IMR-90 (cell line): ENCODE measurements around the gene C20orf202. TPM values are rescaled to one million over a fixed set of nuclear protein-coding genes. Genes with fewer than 3 reads are reported as not detected.

Experiments
- ATAC-seq: fragments of 200-7000 bp; cut with Tn5 transposase; 2 replicates; pipeline ENCODE4 v1.9.1; 2020; ENCODE audit warnings: low read depth, mild to moderate bottlenecking, moderate library complexity
- BruUV-seq: library from RNA; stranded (reverse); fragments of 400-500 nt; replicated peaks from 2 replicates; lab custom pipeline; 2021; lab: Mats Ljungman, UMichigan
- CTCF ChIA-PET: fragments of 300-600 bp; formaldehyde crosslinking; extraction: SDS; loops from one replicate; lab custom pipeline; 2021; ENCODE audit warnings: antibody characterized with exemption; lab: Yijun Ruan, JAX
- POLR2A ChIA-PET: fragments of 300-600 bp; sonication (Branson Sonifier 250); formaldehyde crosslinking; loops from one replicate; lab custom pipeline; 2022; ENCODE audit warnings: antibody characterized with exemption; ENCODE audit not compliant: unreplicated experiment; lab: Charles Lee
- DNase-seq: peaks from one replicate; pipeline ENCODE4 v3.0.0; 2013
- H2AFZ ChIP-seq: replicated peaks from 2 replicates; pipeline ENCODE3; 2013; ENCODE audit warnings: low read length, mild to moderate bottlenecking; ENCODE audit not compliant: poor library complexity
- H2AK5ac ChIP-seq: 2 replicates; pipeline ENCODE4 v1.6.1; 2013; ENCODE audit warnings: low read depth, low read length, inconsistent platforms
- H2AK9ac ChIP-seq: replicated peaks from 2 replicates; pipeline ENCODE3; 2013; ENCODE audit warnings: mild to moderate bottlenecking, low read depth, low read length, moderate library complexity; ENCODE audit not compliant: poor library complexity
- H2BK120ac ChIP-seq: 2 replicates; pipeline ENCODE4 v1.6.1; 2013; ENCODE audit warnings: low read depth, low read length, inconsistent platforms
- H2BK15ac ChIP-seq: 3 replicates; pipeline ENCODE4 v1.6.1; 2013; ENCODE audit warnings: low read depth, low read length, inconsistent platforms
- H2BK20ac ChIP-seq: 2 replicates; pipeline ENCODE4 v1.6.1; 2013; ENCODE audit warnings: low read depth, mild to moderate bottlenecking, inconsistent platforms, low read length, moderate library complexity
- H2BK5ac ChIP-seq: 2 replicates; pipeline ENCODE4 v1.6.1; 2013; ENCODE audit warnings: mild to moderate bottlenecking, low read depth, low read length, inconsistent platforms; ENCODE audit not compliant: poor library complexity, severe bottlenecking
- H3K14ac ChIP-seq: replicated peaks from 2 replicates; pipeline ENCODE4 v1.6.1; 2013; ENCODE audit warnings: low read depth, low read length, inconsistent platforms
- H3K18ac ChIP-seq: 2 replicates; pipeline ENCODE4 v1.6.1; 2013; ENCODE audit warnings: low read depth, low read length, control low read depth
- H3K23ac ChIP-seq: 2 replicates; pipeline ENCODE4 v1.6.1; 2013; ENCODE audit warnings: low read depth, low read length, inconsistent platforms
- H3K27ac ChIP-seq: 2 replicates; pipeline ENCODE4 v1.5.1; 2013; ENCODE audit warnings: mild to moderate bottlenecking, control low read depth, low read length; ENCODE audit not compliant: insufficient read depth
- H3K27me3 ChIP-seq: 2 replicates; pipeline ENCODE4 v1.6.1; 2013; ENCODE audit warnings: low read length; ENCODE audit not compliant: control insufficient read depth, insufficient read depth
- H3K36me3 ChIP-seq: 2 replicates; pipeline ENCODE4 v1.6.1; 2013; ENCODE audit warnings: low read length, mixed read lengths; ENCODE audit not compliant: control insufficient read depth, insufficient read depth
- H3K4ac ChIP-seq: 2 replicates; pipeline ENCODE4 v1.6.1; 2013; ENCODE audit warnings: low read depth, low read length, inconsistent platforms
- H3K4me1 ChIP-seq: 2 replicates; pipeline ENCODE4 v1.6.1; 2013; ENCODE audit warnings: low read length, mixed read lengths; ENCODE audit not compliant: control insufficient read depth, insufficient read depth
- H3K4me2 ChIP-seq: 2 replicates; pipeline ENCODE4 v1.6.1; 2013; ENCODE audit warnings: low read depth, mild to moderate bottlenecking, control low read depth, low read length, moderate library complexity
- H3K4me3 ChIP-seq: 2 replicates; pipeline ENCODE4 v1.5.1; 2013; ENCODE audit warnings: low read depth, mild to moderate bottlenecking, control low read depth, low read length, moderate library complexity; ENCODE audit not compliant: insufficient read depth
- H3K56ac ChIP-seq: 2 replicates; pipeline ENCODE4 v1.6.1; 2013; ENCODE audit warnings: low read length, inconsistent platforms; ENCODE audit not compliant: insufficient read depth; ENCODE audit errors: extremely low read depth
- H3K79me1 ChIP-seq, 2 experiments: 2 replicates each; pipeline ENCODE4 v1.6.1; 2013; ENCODE audit warnings: low read length in 2 of 2, inconsistent platforms in 1 of 2, low read depth in 1 of 2
- H3K9ac ChIP-seq: 2 replicates; pipeline ENCODE4 v1.6.1; 2013; ENCODE audit warnings: low read depth, low read length, control low read depth
- H3K9me1 ChIP-seq: 2 replicates; pipeline ENCODE4 v1.6.1; 2013; ENCODE audit warnings: low read length, inconsistent platforms; ENCODE audit not compliant: insufficient read depth
- H3K9me3 ChIP-seq: 2 replicates; pipeline ENCODE4 v1.6.1; 2013; ENCODE audit warnings: low read length; ENCODE audit not compliant: control insufficient read depth, insufficient read depth
- H4K20me1 ChIP-seq: 2 replicates; pipeline ENCODE4 v1.6.1; 2013; ENCODE audit warnings: low read length, inconsistent platforms; ENCODE audit not compliant: insufficient read depth
- H4K5ac ChIP-seq: 2 replicates; pipeline ENCODE4 v1.6.1; 2013; ENCODE audit warnings: mild to moderate bottlenecking, low read depth, low read length, control low read depth
- H4K8ac ChIP-seq, 2 experiments: 2 replicates each; pipeline ENCODE4 v1.6.1; 2013; ENCODE audit warnings: low read depth in 2 of 2, low read length in 2 of 2, control low read depth in 1 of 2, inconsistent platforms in 1 of 2
- H4K91ac ChIP-seq: 2 replicates; pipeline ENCODE4 v1.6.1; 2013; ENCODE audit warnings: low read depth, low read length, inconsistent platforms; ENCODE audit not compliant: insufficient read depth
- BHLHE40 ChIP-seq: fragments of 150-350 bp; IDR thresholded peaks from 2 replicates; pipeline ENCODE4 v1.6.1; 2016; ENCODE audit warnings: mild to moderate bottlenecking, low read depth, low read length
- FOS ChIP-seq: fragments of 150-350 bp; IDR thresholded peaks from 2 replicates; pipeline ENCODE4 v1.6.1; 2016; ENCODE audit warnings: low read depth, low read length
- MAFK ChIP-seq: IDR thresholded peaks from 2 replicates; pipeline ENCODE4 v1.6.1; 2012; ENCODE audit warnings: low read depth, low read length, improper control_type of control experiment
- MAZ ChIP-seq: IDR thresholded peaks from 2 replicates; pipeline ENCODE4 v1.6.1; 2012; ENCODE audit warnings: low read depth, mild to moderate bottlenecking, low read length, improper control_type of control experiment, moderate library complexity, borderline replicate concordance
- MXI1 ChIP-seq: IDR thresholded peaks from 2 replicates; pipeline ENCODE4 v1.6.1; 2012; ENCODE audit warnings: low read depth, mild to moderate bottlenecking, low read length, moderate library complexity, borderline replicate concordance
- NFE2L2 ChIP-seq: fragments of 150-350 bp; IDR thresholded peaks from 2 replicates; pipeline ENCODE4 v1.6.1; 2016; ENCODE audit warnings: low read depth, mild to moderate bottlenecking, low read length
- POLR2A ChIP-seq: IDR thresholded peaks from 2 replicates; pipeline ENCODE4 v1.6.1; 2012; ENCODE audit warnings: mild to moderate bottlenecking, low read depth, low read length
- RAD21 ChIP-seq: IDR thresholded peaks from 2 replicates; pipeline ENCODE4 v1.6.1; 2012; ENCODE audit warnings: low read length, improper control_type of control experiment
- RFX5 ChIP-seq: IDR thresholded peaks from 2 replicates; pipeline ENCODE4 v1.8.0; 2012; ENCODE audit warnings: low read depth, mild to moderate bottlenecking, low read length, moderate library complexity
- SMC3 ChIP-seq: fragments of 150-350 bp; IDR thresholded peaks from 2 replicates; pipeline ENCODE4 v1.6.1; 2016; ENCODE audit warnings: low read depth, mild to moderate bottlenecking, antibody characterized with exemption, low read length, moderate library complexity
- whole genome bisulfite sequencing, 2 experiments: methylation state at CpG; one replicate each; pipeline versions ENCODE4 v1.1.5 to v1.1.7; 2013; ENCODE audit warnings: missing lambda C conversion rate in 2 of 2; ENCODE audit not compliant: insufficient read length in 1 of 2; ENCODE audit errors: extremely low coverage in 2 of 2; 5-methylcytosine and 5-hydroxymethylcytosine counted together
- dilution Hi-C: fragments of 300-500 bp; cut with HindIII; formaldehyde crosslinking; loops from one replicate; pipeline ENCODE4 v1.14.3; 2018; ENCODE audit warnings: low sequenced_read_pairs; ENCODE audit not compliant: unreplicated experiment
- in situ Hi-C: fragments of 300-500 bp; cut with MboI; formaldehyde crosslinking; loops from 3 replicates; pipeline ENCODE4 v1.14.3; 2019; ENCODE audit warnings: low sequenced_read_pairs, inconsistent platforms, mixed read lengths
- intact Hi-C: fragments of 100-400 bp; cut with micrococcal nuclease; formaldehyde crosslinking; loops from 2 replicates; pipeline ENCODE4 v1.10.0; 2022
- polyA plus RNA-seq, 3 experiments: library from polyadenylated mRNA; depleted of rRNA; stranded (reverse); fragments of >200 nt; gene quantifications; 2 replicates each; pipeline ENCODE4 v1.2.3, GENCODE V29; 2012; ENCODE audit warnings: low replicate concordance in 1 of 3
- total RNA-seq: library from RNA; depleted of rRNA; stranded (reverse); fragments of >200 nt; gene quantifications from 2 replicates; pipeline ENCODE4 v1.2.3, GENCODE V29; 2012
- TF ChIP-seq, protein P1 (sequence below): fragments of 150-350 bp; IDR thresholded peaks from 2 replicates; pipeline ENCODE4 v1.6.1; 2016; ENCODE audit warnings: low read depth, mild to moderate bottlenecking, low read length, moderate library complexity, borderline replicate concordance

Gene C20orf202
- total and polyA plus RNA-seq, 2 of the 4 experiments (the other 2 are of a cell fraction): not detected

DNA sequence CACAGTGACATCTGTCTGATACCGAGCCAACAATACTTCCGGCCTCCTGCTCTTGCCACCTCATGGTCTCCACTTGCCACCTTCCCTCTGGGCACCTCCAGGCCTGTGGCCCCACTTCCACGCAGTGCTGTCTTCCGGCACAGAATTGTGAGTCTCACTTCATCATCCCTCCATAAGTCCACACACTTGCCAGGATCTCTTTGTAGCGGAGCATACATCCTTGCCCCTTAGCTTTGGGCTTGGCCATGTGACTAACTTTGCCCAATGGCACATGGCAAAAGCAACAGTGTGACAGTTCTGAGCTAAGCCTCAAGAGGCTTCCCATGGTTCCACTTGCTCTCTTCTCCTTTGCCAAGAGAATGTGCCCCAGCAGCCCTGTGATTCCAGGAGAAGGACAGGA lies 4.5 kb upstream of the C20orf202 start:
- in situ Hi-C loops (no loop called here), intact Hi-C loops (no loop called here), dilution Hi-C loops (no loop called here)
- TF ChIP-seq POLR2A (no peak), RAD21 (no peak), RFX5 (no peak), FOS (no peak), BHLHE40 (no peak), MAFK (no peak), MXI1 (no peak), MAZ (no peak), SMC3 (no peak), NFE2L2 (no peak)
- TF ChIP-seq, protein P1, sequence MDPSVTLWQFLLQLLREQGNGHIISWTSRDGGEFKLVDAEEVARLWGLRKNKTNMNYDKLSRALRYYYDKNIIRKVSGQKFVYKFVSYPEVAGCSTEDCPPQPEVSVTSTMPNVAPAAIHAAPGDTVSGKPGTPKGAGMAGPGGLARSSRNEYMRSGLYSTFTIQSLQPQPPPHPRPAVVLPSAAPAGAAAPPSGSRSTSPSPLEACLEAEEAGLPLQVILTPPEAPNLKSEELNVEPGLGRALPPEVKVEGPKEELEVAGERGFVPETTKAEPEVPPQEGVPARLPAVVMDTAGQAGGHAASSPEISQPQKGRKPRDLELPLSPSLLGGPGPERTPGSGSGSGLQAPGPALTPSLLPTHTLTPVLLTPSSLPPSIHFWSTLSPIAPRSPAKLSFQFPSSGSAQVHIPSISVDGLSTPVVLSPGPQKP: no peak
- CTCF ChIA-PET: no interaction called here
- H3K14ac ChIP-seq: no peak overlapping the region
- H3K4me2 ChIP-seq: no peak overlapping the region
- H3K36me3 ChIP-seq: no peaks in the 10 kb centered on the region
- peaks cover 4% of the 10 kb centered on the region; the same call in 1 of the 2 replicates for H3K9me3 ChIP-seq
- no TSS peak for BruUV-seq
- H2AK5ac ChIP-seq: no peak overlapping the region
- no peak overlapping the region for H3K56ac ChIP-seq
- no peak overlapping the region for H3K27ac ChIP-seq
- H3K4ac ChIP-seq: no peak overlapping the region
- no peak for ATAC-seq
- H2BK20ac ChIP-seq: no peak overlapping the region
- POLR2A ChIA-PET: no interaction called here
- no peak overlapping the region for H4K8ac ChIP-seq
- H4K20me1 ChIP-seq: no peaks in the 10 kb centered on the region
- H3K27me3 ChIP-seq: peaks cover 61% of the 10 kb centered on the region
- no peak overlapping the region for H3K23ac ChIP-seq
- H4K5ac ChIP-seq: no peak overlapping the region
- no peak overlapping the region for H2BK120ac ChIP-seq
- 20% methylated on average over 1 of the region's 5 CpGs; no CpG with 5 or more reads in 1 of the 2 experiments for WGBS, 2 experiments
- H3K9ac ChIP-seq: no peak overlapping the region
- no peak overlapping the region for H2AK9ac ChIP-seq
- no peak overlapping the region for H4K91ac ChIP-seq
- DNase-seq: no peak
- H3K9me1 ChIP-seq: no peaks in the 10 kb centered on the region
- H3K18ac ChIP-seq: no peak overlapping the region
- H3K79me1 ChIP-seq: no peaks in the 10 kb centered on the region
- no peak overlapping the region for H2BK15ac ChIP-seq
- no peak overlapping the region for H2BK5ac ChIP-seq
- H3K4me3 ChIP-seq: no peak overlapping the region
- no peaks in the 10 kb centered on the region for H3K4me1 ChIP-seq
- no peak overlapping the region for H2AFZ ChIP-seq
